PC-3 (cell line): ENCODE measurements around the gene FAM47B.

Experiments used
- EZH2phosphoT487 ChIP-seq: fragments of 300-600 bp; sonication (generic); IDR thresholded peaks from 2 replicates; pipeline ENCODE4 v1.6.1; 2018; ENCODE audit warnings: mild to moderate bottlenecking, antibody characterized with exemption, low read length, borderline replicate concordance
- TF ChIP-seq, protein P1 (sequence below): fragments of 300-600 bp; sonication (generic); conservative IDR thresholded peaks from 2 replicates; pipeline ENCODE4 v1.5.1; 2017; ENCODE audit warnings: antibody characterized with exemption, low read depth, mild to moderate bottlenecking, low read length

DNA sequence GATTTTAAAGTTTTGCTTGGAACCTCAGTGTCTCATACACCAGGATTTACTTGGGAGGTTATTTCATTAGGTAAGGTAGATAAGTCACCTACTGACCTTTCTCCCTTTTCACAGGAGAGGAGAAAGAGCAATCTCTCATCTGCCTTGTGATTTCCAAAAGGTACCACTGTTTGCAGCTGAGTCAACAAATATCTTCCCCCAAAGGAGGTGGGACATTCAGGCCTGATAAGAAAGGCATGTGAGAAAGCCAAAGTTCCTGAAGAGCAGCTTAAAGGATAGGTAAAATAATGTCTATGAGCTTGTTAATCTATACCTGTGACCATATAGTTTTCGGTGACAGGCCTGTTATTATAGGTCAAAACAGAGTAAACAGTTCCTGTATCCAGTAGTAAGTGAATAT lies 45.0 kb downstream of the FAM47B start:
- TF ChIP-seq, protein P1, sequence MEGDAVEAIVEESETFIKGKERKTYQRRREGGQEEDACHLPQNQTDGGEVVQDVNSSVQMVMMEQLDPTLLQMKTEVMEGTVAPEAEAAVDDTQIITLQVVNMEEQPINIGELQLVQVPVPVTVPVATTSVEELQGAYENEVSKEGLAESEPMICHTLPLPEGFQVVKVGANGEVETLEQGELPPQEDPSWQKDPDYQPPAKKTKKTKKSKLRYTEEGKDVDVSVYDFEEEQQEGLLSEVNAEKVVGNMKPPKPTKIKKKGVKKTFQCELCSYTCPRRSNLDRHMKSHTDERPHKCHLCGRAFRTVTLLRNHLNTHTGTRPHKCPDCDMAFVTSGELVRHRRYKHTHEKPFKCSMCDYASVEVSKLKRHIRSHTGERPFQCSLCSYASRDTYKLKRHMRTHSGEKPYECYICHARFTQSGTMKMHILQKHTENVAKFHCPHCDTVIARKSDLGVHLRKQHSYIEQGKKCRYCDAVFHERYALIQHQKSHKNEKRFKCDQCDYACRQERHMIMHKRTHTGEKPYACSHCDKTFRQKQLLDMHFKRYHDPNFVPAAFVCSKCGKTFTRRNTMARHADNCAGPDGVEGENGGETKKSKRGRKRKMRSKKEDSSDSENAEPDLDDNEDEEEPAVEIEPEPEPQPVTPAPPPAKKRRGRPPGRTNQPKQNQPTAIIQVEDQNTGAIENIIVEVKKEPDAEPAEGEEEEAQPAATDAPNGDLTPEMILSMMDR, result no peak
- TF ChIP-seq EZH2phosphoT487, result no peak
